GM19467 (cell line): ENCODE data around the gene DRICH1.
"Not testable (repeated sequence)": the region's sequence is repeated elsewhere in the genome, so short reads cannot be mapped to it uniquely, and the experiment has no call there.

Experiments
- ATAC-seq: cut with Tn5 transposase; IDR thresholded peaks from one replicate; pipeline ENCODE4 v1.9.1; 2021; ENCODE audit warnings: mild to moderate bottlenecking, moderate library complexity; ENCODE audit not compliant: unreplicated experiment

DRICH1 gene

DNA sequence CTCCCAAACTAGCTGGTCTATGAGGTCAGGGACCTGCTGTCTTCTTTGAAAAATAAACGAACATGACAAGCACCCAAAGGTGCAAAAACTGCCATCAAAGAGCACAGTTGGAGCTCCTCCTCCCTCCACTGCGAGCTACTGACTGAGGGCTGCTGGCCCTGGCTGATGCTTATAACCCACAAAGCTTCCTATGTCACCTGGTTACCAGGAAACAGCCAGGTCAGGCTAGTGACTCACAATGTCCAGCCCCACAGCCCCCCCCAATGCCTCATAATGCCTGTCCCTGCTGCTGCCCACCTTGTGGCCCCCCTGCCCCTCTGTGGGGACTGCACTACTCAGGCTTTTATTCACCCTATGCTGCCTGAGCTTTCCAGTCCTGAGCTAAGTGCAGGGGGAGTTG is at the start of gene DRICH1:
Gene DRICH1 (minus strand): TSS at position 144 of the 400 bp plus-strand sequence. CDS start 298 bp downstream, outside the sequence.
- ATAC-seq: no peak

- ATAC-seq: no peak
These were observed 49.1 kb upstream of the DRICH1 start for GRCh38 chr22:23681026-23681809.

DNA sequence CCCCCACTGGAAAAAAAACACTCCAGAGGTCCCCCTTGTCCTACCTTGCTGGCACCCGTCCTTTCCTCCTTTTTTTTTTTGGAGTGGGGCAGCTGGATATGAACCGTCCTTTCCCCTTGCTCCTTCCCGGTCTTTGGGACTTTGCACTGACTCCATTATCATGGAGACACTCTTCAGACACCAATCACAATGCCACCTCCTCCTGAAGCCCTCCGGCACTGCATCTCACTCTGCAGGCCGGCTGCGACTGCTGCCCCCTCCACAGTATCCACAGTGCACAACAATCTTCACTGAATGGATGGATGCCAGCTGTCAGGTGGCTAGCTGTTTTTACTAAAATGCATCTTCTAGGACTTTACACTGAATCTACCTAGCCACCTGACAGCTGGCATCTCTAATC is 46.0 kb upstream of the DRICH1 start:
- no peak for ATAC-seq

- no peak for ATAC-seq
These were observed 45.5 kb upstream of the DRICH1 start for GRCh38 chr22:23677701-23677995.

- not testable (repeated sequence) for ATAC-seq
These were observed 45.0 kb upstream of the DRICH1 start for GRCh38 chr22:23676841-23677700.

DNA sequence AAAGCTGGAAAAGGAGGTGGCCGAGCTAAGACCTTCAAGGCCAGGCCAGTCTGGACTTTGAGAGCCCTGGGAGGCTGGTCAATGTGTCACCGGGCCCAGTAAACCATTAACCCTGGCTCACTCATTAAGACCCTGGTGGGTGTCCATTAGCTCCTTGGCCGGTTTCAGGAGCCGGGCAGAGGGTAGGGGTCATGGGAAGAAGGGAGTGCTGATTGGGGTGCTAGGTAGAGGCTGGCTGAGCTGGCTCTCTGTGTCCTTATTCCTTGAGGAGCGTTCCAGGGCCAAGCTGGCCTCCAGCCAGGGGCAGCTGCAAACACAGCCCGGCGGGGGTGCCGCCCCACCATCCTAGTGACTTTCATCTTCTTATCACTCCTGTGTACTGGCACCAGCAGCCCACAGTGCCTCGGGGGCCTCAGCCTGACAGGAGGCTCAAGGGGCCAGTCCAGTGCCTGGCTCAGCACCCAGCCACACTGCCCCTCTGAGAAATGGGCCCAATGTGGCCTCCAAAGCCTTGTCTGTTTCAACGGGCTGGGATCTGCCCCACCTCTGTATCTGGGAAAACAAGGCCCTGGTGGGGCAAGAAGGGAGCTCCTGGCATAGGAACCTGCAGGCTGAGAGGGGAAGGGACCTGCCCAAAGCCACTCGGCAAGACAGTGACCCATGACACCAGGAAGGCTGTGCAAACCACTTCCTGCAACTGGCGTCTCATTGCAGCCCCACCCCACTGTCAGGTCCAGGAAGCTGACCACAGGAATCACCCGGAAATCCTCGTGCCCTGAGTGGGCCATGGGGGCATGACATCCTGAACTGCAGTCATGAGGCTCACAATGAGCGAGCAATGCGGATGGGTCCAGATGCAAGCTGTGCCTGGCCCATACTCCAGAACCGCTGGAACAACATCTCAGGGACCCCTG is 43.6 kb upstream of the DRICH1 start:
- no peak for ATAC-seq

DNA sequence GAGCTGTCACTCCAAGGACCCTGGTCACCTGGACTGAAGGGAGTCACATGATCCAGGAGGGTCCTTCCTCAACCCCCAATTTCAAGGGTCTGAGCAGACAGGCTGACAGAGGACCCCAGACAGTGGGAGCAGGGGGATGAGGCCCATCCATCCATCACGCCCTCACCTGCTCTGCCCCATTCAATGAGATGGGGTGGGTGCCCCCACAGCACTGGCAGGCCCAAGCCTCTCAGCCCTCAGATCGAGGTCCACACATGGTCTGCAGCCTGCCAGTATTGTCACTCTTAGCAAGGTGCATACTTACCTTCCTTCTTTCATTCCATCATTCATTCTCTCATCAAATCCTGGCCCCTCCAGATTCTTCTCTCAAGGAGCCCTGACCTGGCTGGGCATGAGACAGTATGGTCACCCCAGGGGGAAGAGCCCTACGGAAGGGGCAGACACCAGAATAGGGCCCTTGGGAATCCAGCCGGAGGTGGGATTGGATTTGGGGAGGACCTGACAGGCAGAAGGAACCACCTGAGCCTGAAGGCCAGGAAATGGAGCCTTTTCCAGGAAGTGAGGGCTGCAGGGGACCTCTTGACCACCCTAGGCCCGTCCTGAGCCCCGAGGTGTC is 42.9 kb upstream of the DRICH1 start:
- ATAC-seq: not testable (repeated sequence)

GRCh38 chr22:23673826-23674690 is 41.9 kb upstream of the DRICH1 start:
- no peak for ATAC-seq

- no peak for ATAC-seq
These were observed 41.0 kb upstream of the DRICH1 start for GRCh38 chr22:23673050-23673620.

GRCh38 chr22:23672307-23673049 is 40.4 kb upstream of the DRICH1 start:
- not testable (repeated sequence) for ATAC-seq

- ATAC-seq: not testable (repeated sequence)
These were observed 39.3 kb upstream of the DRICH1 start for GRCh38 chr22:23671387-23671786.

GRCh38 chr22:23670378-23671295 is 38.5 kb upstream of the DRICH1 start:
- no peak for ATAC-seq

- ATAC-seq: not testable (repeated sequence)
These were observed 28.3 kb upstream of the DRICH1 start for GRCh38 chr22:23660381-23660780.

DNA sequence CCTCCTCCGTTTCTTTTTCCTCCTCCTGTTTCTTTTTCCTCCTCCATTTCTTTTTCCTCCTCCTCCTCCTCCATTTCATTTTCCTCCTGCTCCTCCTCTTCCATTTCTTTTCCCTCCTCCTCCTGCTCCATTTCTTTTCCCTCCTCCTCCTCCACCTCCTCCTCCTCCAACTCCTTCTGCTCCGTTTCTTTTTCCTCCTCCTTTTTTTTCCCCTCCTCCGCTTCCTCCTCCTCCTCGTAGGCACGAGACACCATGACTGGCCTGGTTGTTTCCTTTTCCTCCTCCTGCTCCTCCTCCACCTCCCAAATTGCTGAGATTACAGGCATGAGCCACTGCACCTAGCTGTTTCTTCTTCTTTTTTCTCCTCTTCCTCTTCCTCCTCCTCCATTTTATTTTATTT is 25.6 kb upstream of the DRICH1 start:
- no peak for ATAC-seq

- ATAC-seq: no peak
These were observed 23.9 kb upstream of the DRICH1 start for GRCh38 chr22:23655891-23656475.

DNA sequence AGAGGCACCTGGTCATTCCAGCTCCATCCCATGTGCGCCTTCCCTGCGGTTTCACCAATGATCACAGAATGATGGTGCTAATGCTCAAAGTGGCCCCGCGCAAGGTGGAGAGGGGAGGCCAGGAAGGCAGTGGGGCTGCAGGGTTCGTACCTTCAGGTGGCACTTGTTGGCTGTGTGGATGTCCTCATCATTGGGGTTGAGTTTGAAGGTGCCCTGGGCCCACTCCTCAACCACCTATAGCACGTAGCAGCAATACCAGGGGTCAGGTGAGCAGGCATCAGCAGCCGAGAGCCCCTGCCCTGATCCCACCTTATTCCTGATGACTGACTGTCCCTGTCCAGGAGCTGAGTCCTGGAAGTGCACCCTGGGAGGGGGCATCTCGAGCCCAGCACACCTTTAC is 20.6 kb upstream of the DRICH1 start:
- ATAC-seq: no peak

- ATAC-seq: no peak
These were observed 20.2 kb upstream of the DRICH1 start for GRCh38 chr22:23652286-23652685.
